Kidney (tissue), 14 donors: ENCODE data around the gene POLE3. TPM values are rescaled to one million over a fixed set of nuclear protein-coding genes. Genes with fewer than 3 reads are reported as not detected.

Source experiments
- DNase-seq, 5 donors: peaks; one replicate each; pipeline ENCODE4 v3.0.0-alpha.2; 2013 to 2020
- FAIRE-seq: peaks from 2 replicates; lab custom pipeline; 2012; peaks lifted over from hg19 to GRCh38; lab: Jason Lieb, UNC
- H3K27ac ChIP-seq, 2 donors: one replicate each; pipeline ENCODE4 v1.7.0; 2013; ENCODE audit warnings: low read depth in 2 of 2, low read length in 2 of 2, inconsistent platforms in 1 of 2
- H3K27me3 ChIP-seq: one replicate; pipeline ENCODE4 v1.7.1; 2013; ENCODE audit warnings: low read length, inconsistent platforms; ENCODE audit not compliant: control insufficient read depth, insufficient read depth
- H3K36me3 ChIP-seq, 3 donors: one replicate each; pipeline versions ENCODE4 v1.7.0 to v1.7.1; 2013; ENCODE audit warnings: low read length in 3 of 3, control low read depth in 1 of 3, inconsistent platforms in 1 of 3; ENCODE audit not compliant: insufficient read depth in 3 of 3, control insufficient read depth in 2 of 3
- H3K4me1 ChIP-seq, 3 donors: one replicate each; pipeline versions ENCODE4 v1.7.0 to v1.7.1; 2013; ENCODE audit warnings: low read length in 3 of 3, inconsistent platforms in 1 of 3, low read depth in 1 of 3; ENCODE audit not compliant: control insufficient read depth in 2 of 3, insufficient read depth in 2 of 3
- H3K4me3 ChIP-seq, 3 donors: one replicate each; pipeline versions ENCODE4 v1.7.0 to v1.8.1; 2013; ENCODE audit warnings: low read length in 3 of 3, control low read depth in 1 of 3, inconsistent platforms in 1 of 3
- H3K9ac ChIP-seq, 3 donors: one replicate each; pipeline versions ENCODE4 v1.7.0 to v1.7.1; 2013; ENCODE audit warnings: low read length in 3 of 3, control low read depth in 1 of 3, inconsistent platforms in 1 of 3
- H3K9me3 ChIP-seq, 3 donors: one replicate each; pipeline versions ENCODE4 v1.7.0 to v1.7.1; 2013; ENCODE audit warnings: low read length in 3 of 3, control low read depth in 1 of 3, inconsistent platforms in 1 of 3; ENCODE audit not compliant: control insufficient read depth in 2 of 3, insufficient read depth in 1 of 3
- CTCF ChIP-seq: IDR thresholded peaks from 3 replicates; pipeline ENCODE4 v1.5.1; 2012; ENCODE audit warnings: mild to moderate bottlenecking, moderate library complexity, borderline replicate concordance; ENCODE audit not compliant: insufficient read depth; ENCODE audit errors: extremely low read depth
- intact Hi-C: fragments of 100-400 bp; cut with DNase I; formaldehyde crosslinking; loops from one replicate; pipeline ENCODE4 v1.11.1; 2022
- polyA plus RNA-seq: library from polyadenylated mRNA; stranded (reverse); fragments of 350-450 nt; fragmentation: Illumina TruSeq; extraction: RNeasy Lipid Tissue Mini Kit (QIAGEN cat#74804); gene quantifications from one replicate; pipeline ENCODE4 v1.2.3, GENCODE V29; 2014; ENCODE audit warnings: low read depth, low replicate concordance; ENCODE audit not compliant: insufficient read depth
- total RNA-seq: library from RNA; stranded (reverse); fragmentation: NEBNext Ultra II Directional; extraction: Animal tissue kit (Norgen Biotek cat#: 25700); gene quantifications from one replicate; pipeline ENCODE4 v1.2.1, GENCODE V29; 2021
- donor health status: control.
- donor health status: control.
- donor health status: control.
- donor health status: control.
- donor health status: control.
- donor health status: DM: yes; HTN: yes; CAD: no.
- donor health status: Normal renal cell carcinoma (clear cell type).

The POLE3 gene
- total and polyA plus RNA-seq, 2 donors from 2014 or later = 26.1 to 27.1 TPM

GRCh38 chr9:113393281-113393680, 17.2 kb downstream of the POLE3 start:
- H3K36me3 ChIP-seq = peaks cover 0 to 39% (median 12%) of the 10 kb centered on the region in 3 donors
- no peak overlapping the region for H3K27ac ChIP-seq
- DNase-seq = no peak
- H3K9me3 ChIP-seq = no peaks in the 10 kb centered on the region
- no peaks in the 10 kb centered on the region for H3K27me3 ChIP-seq
- peaks cover 0 to 8% (median 7%) of the 10 kb centered on the region in 3 donors for H3K4me1 ChIP-seq
- H3K4me3 ChIP-seq = no peak overlapping the region
- intact Hi-C loops = no loop called here
- H3K9ac ChIP-seq = no peak overlapping the region
- no peak for TF ChIP-seq CTCF
- no peak for FAIRE-seq

GRCh38 chr9:113391917-113392316, 18.6 kb downstream of the POLE3 start:
- no peaks in the 10 kb centered on the region for H3K9me3 ChIP-seq
- TF ChIP-seq CTCF = no peak
- H3K36me3 ChIP-seq = peaks cover 0 to 43% (median 13%) of the 10 kb centered on the region in 3 donors
- DNase-seq (no peak), FAIRE-seq (no peak)
- H3K27ac ChIP-seq = no peak overlapping the region
- H3K4me3 ChIP-seq = no peak overlapping the region
- H3K9ac ChIP-seq = no peak overlapping the region
- intact Hi-C loops = no loop called here
- no peaks in the 10 kb centered on the region for H3K27me3 ChIP-seq
- peaks cover 0 to 20% (median 17%) of the 10 kb centered on the region in 3 donors for H3K4me1 ChIP-seq

GRCh38 chr9:113390192-113390960, 20.1 kb downstream of the POLE3 start:
- intact Hi-C loops = no loop called here
- no peaks in the 10 kb centered on the region for H3K27me3 ChIP-seq
- peaks cover 0 to 25% (median 20%) of the 10 kb centered on the region in 3 donors for H3K4me1 ChIP-seq
- H3K9me3 ChIP-seq = no peaks in the 10 kb centered on the region
- TF ChIP-seq CTCF = no peak
- H3K36me3 ChIP-seq = peaks cover 0 to 43% (median 13%) of the 10 kb centered on the region in 3 donors
- H3K9ac ChIP-seq = no peak overlapping the region
- H3K27ac ChIP-seq = no peak overlapping the region
- FAIRE-seq (no peak), DNase-seq (no peak)
- H3K4me3 ChIP-seq = no peak overlapping the region
